GM19025 (cell line): ENCODE measurements around the gene CD226.
"Not testable (repeated sequence)": the region's sequence is repeated elsewhere in the genome, so short reads cannot be mapped to it uniquely, and the experiment has no call there.

Experiments used
- ATAC-seq: cut with Tn5 transposase; IDR thresholded peaks from one replicate; pipeline ENCODE4 v1.9.1; 2021; ENCODE audit warnings: mild to moderate bottlenecking, low read depth, moderate library complexity; ENCODE audit not compliant: unreplicated experiment

CD226 gene

GRCh38 chr18:69916412-69916811 lies 31.3 kb downstream of the CD226 start:
- ATAC-seq: no peak

- ATAC-seq: no peak
Measured at GRCh38 chr18:69908838-69909237, 38.8 kb downstream of the CD226 start.

GRCh38 chr18:69906765-69907164 lies 40.9 kb downstream of the CD226 start:
- no peak for ATAC-seq

- no peak for ATAC-seq
Measured at GRCh38 chr18:69900941-69901340, 46.7 kb downstream of the CD226 start.

- ATAC-seq: not testable (repeated sequence)
Measured at GRCh38 chr18:69899154-69899923, 48.3 kb downstream of the CD226 start.

- peak; percentile 33 for ATAC-seq
Measured at GRCh38 chr18:69898241-69898861, 49.3 kb downstream of the CD226 start.

- ATAC-seq: no peak
Measured at GRCh38 chr18:69897397-69898108, 50.1 kb downstream of the CD226 start.

- ATAC-seq: no peak
Measured at GRCh38 chr18:69895066-69896047, 52.3 kb downstream of the CD226 start.

- no peak for ATAC-seq
Measured at GRCh38 chr18:69894467-69894866, 53.2 kb downstream of the CD226 start.

GRCh38 chr18:69890558-69890957 lies 57.1 kb downstream of the CD226 start:
- ATAC-seq: no peak

- no peak for ATAC-seq
Measured at GRCh38 chr18:69889009-69889408, 58.7 kb downstream of the CD226 start.

- ATAC-seq: no peak
Measured at GRCh38 chr18:69887256-69887655, 60.4 kb downstream of the CD226 start.

- peak; percentile 80 for ATAC-seq
Measured at GRCh38 chr18:69885841-69886531, 61.7 kb downstream of the CD226 start.

- no peak for ATAC-seq
Measured at GRCh38 chr18:69885355-69885754, 62.3 kb downstream of the CD226 start.

- ATAC-seq: no peak
Measured at GRCh38 chr18:69883781-69884180, 63.9 kb downstream of the CD226 start.

- ATAC-seq: peak; percentile 29
Measured at GRCh38 chr18:69882965-69883668, 64.6 kb downstream of the CD226 start.

GRCh38 chr18:69880083-69880482 lies 67.6 kb downstream of the CD226 start:
- no peak for ATAC-seq

GRCh38 chr18:69879051-69879450 lies 68.6 kb downstream of the CD226 start:
- not testable (repeated sequence) for ATAC-seq
